ENCODE data around the gene EPSTI1.
"Not testable (repeated sequence)": the region's sequence is repeated elsewhere in the genome, so short reads cannot be mapped to it uniquely, and the experiment has no call there.

The EPSTI1 gene

GRCh38 chr13:43005460-43006236, 13.6 kb upstream of the EPSTI1 start:
- DNase-seq (ENCODE audit: low read depth): no peak

- DNase-seq (ENCODE audit: low read depth): no peak
Measured at GRCh38 chr13:43003729-43004128, 11.7 kb upstream of the EPSTI1 start.

- DNase-seq (ENCODE audit: low read depth): no peak
Measured at GRCh38 chr13:43003010-43003409, 11.0 kb upstream of the EPSTI1 start.

GRCh38 chr13:43002021-43002420, 10.0 kb upstream of the EPSTI1 start:
- DNase-seq (ENCODE audit: low read depth): no peak

GRCh38 chr13:43000676-43001075, 8.6 kb upstream of the EPSTI1 start:
- DNase-seq (ENCODE audit: low read depth): no peak

GRCh38 chr13:42999491-42999890, 7.5 kb upstream of the EPSTI1 start:
- DNase-seq (ENCODE audit: low read depth): no peak

- DNase-seq (ENCODE audit: low read depth): no peak
Measured at GRCh38 chr13:42997381-42997780, 5.3 kb upstream of the EPSTI1 start.

- DNase-seq (ENCODE audit: low read depth): no peak
Measured at GRCh38 chr13:42996584-42996983, 4.5 kb upstream of the EPSTI1 start.

GRCh38 chr13:42994878-42995277, 2.8 kb upstream of the EPSTI1 start:
- DNase-seq (ENCODE audit: low read depth): no peak

GRCh38 chr13:42992764-42993122, 702 bp upstream of the EPSTI1 start:
- no peak for DNase-seq (ENCODE audit: low read depth)

GRCh38 chr13:42991233-42991897, 676 bp downstream of the EPSTI1 start:
- not testable (repeated sequence) for DNase-seq (ENCODE audit: low read depth)

- DNase-seq (ENCODE audit: low read depth): no peak
Measured at GRCh38 chr13:42990291-42991232, 1.5 kb downstream of the EPSTI1 start.

- DNase-seq (ENCODE audit: low read depth): no peak
Measured at GRCh38 chr13:42986176-42986574, 5.9 kb downstream of the EPSTI1 start.

GRCh38 chr13:42985312-42986175, 6.5 kb downstream of the EPSTI1 start:
- no peak for DNase-seq (ENCODE audit: low read depth)

- no peak for DNase-seq (ENCODE audit: low read depth)
Measured at GRCh38 chr13:42984691-42985090, 7.3 kb downstream of the EPSTI1 start.

GRCh38 chr13:42984026-42984425, 8.0 kb downstream of the EPSTI1 start:
- DNase-seq (ENCODE audit: low read depth): no peak

GRCh38 chr13:42981853-42982252, 10.2 kb downstream of the EPSTI1 start:
- DNase-seq (ENCODE audit: low read depth): no peak

GRCh38 chr13:42981317-42981716, 10.7 kb downstream of the EPSTI1 start:
- no peak for DNase-seq (ENCODE audit: low read depth)

GRCh38 chr13:42977219-42977659, 14.8 kb downstream of the EPSTI1 start:
- no peak for DNase-seq (ENCODE audit: low read depth)

- DNase-seq (ENCODE audit: low read depth): no peak
Measured at GRCh38 chr13:42976066-42976465, 16.0 kb downstream of the EPSTI1 start.

GRCh38 chr13:42973581-42973980, 18.5 kb downstream of the EPSTI1 start:
- DNase-seq (ENCODE audit: low read depth): no peak
